K562 (cell line): ENCODE data around the gene FBRS. TPM values are rescaled to one million over a fixed set of nuclear protein-coding genes. Genes with fewer than 3 reads are reported as not detected.
A peak's percentile ranks its signal among the peaks of the same experiment; 100 is the strongest.

Experiments used
- BRD9 ChIP-seq: fragments of 450-650 bp; IDR thresholded peaks from 2 replicates; pipeline ENCODE4 v1.6.1; 2018; ENCODE audit warnings: low read depth; ENCODE audit not compliant: partially characterized antibody
- COPS2 ChIP-seq: fragments of 450-650 bp; conservative IDR thresholded peaks from 2 replicates; pipeline ENCODE4 v1.6.1; 2016; ENCODE audit warnings: mild to moderate bottlenecking, moderate library complexity
- ELF4 ChIP-seq: fragments of 450-650 bp; formaldehyde crosslinking; IDR thresholded peaks from 2 replicates; pipeline ENCODE4 v1.4.0; 2022; ENCODE audit warnings: missing genetic modification characterization
- GATA2 ChIP-seq: sonication (generic); formaldehyde crosslinking; IDR thresholded peaks from 2 replicates; pipeline ENCODE4 v1.4.0; 2020; ENCODE audit warnings: mild to moderate bottlenecking, missing genetic modification reagents
- GATAD2B ChIP-seq: fragments of 450-650 bp; IDR thresholded peaks from 2 replicates; pipeline ENCODE4 v1.6.1; 2017; ENCODE audit warnings: mild to moderate bottlenecking, borderline replicate concordance
- HCFC1 ChIP-seq: IDR thresholded peaks from 2 replicates; pipeline ENCODE4 v1.6.1; 2012; ENCODE audit warnings: low read depth, low read length, improper control_type of control experiment
- HNRNPLL ChIP-seq: fragments of 200-400 bp; formaldehyde crosslinking; IDR thresholded peaks from 2 replicates; pipeline ENCODE4 v1.6.1; 2017; ENCODE audit warnings: low read length, low read depth, mild to moderate bottlenecking; ENCODE audit not compliant: poor library complexity, severe bottlenecking
- KLF6 ChIP-seq: fragments of 250-450 bp; sonication (Bioruptor Pico); IDR thresholded peaks from 2 replicates; pipeline ENCODE4 v1.4.0; 2020; ENCODE audit warnings: mild to moderate bottlenecking, moderate library complexity, borderline replicate concordance
- MAFK ChIP-seq: IDR thresholded peaks from 2 replicates; pipeline ENCODE4 v1.6.1; 2011; ENCODE audit warnings: low read length, improper control_type of control experiment
- MIER1 ChIP-seq: fragments of 450-650 bp; IDR thresholded peaks from 2 replicates; pipeline ENCODE4 v1.6.1; 2016; ENCODE audit warnings: antibody characterized with exemption, mild to moderate bottlenecking, low read depth
- MXI1 ChIP-seq: IDR thresholded peaks from 2 replicates; pipeline ENCODE4 v1.6.1; 2011; ENCODE audit warnings: low read depth, mild to moderate bottlenecking, improper control_type of control experiment, low read length
- RAD21 ChIP-seq, 2 experiments: fragments of 250-450 bp in 1 of 2; fragments of 450-650 bp in 1 of 2; sonication (Bioruptor Pico) in 1 of 2; formaldehyde crosslinking in 1 of 2; IDR thresholded peaks in 1 of 2; conservative IDR thresholded peaks in 1 of 2; 2 replicates each; pipeline versions ENCODE4 v1.4.0 to v1.8.0; 2020 to 2022; ENCODE audit warnings: mild to moderate bottlenecking in 2 of 2, moderate library complexity in 1 of 2
- TRIM24 ChIP-seq, 2 experiments: fragments of 450-650 bp; IDR thresholded peaks; 2 replicates each; pipeline ENCODE4 v1.6.1; 2016
- TRIM28 ChIP-seq: fragments of 450-650 bp; IDR thresholded peaks from 2 replicates; pipeline ENCODE4 v1.6.1; 2017
- ZNF133 ChIP-seq: fragments of 250-450 bp; sonication (Bioruptor Pico); IDR thresholded peaks from 2 replicates; pipeline ENCODE4 v1.4.0; 2020; ENCODE audit warnings: mild to moderate bottlenecking
- ZNF174 ChIP-seq: fragments of 250-450 bp; sonication (Bioruptor Pico); IDR thresholded peaks from 2 replicates; pipeline ENCODE4 v1.4.0; 2020; ENCODE audit warnings: mild to moderate bottlenecking
- ZNF23 ChIP-seq: fragments of 250-450 bp; sonication (Bioruptor Pico); IDR thresholded peaks from 2 replicates; pipeline ENCODE4 v1.4.0; 2020; ENCODE audit warnings: mild to moderate bottlenecking
- ZNF507 ChIP-seq: conservative IDR thresholded peaks from 2 replicates; pipeline ENCODE4 v1.6.1; 2017; ENCODE audit warnings: missing genetic modification characterization, missing compliant biosample characterization
- ZNF511 ChIP-seq: sonication (generic); formaldehyde crosslinking; IDR thresholded peaks from 2 replicates; pipeline ENCODE4 v1.8.0; 2022; ENCODE audit warnings: mild to moderate bottlenecking, missing genetic modification reagents
- ZNF586 ChIP-seq: fragments of 450-650 bp; formaldehyde crosslinking; conservative IDR thresholded peaks from 2 replicates; pipeline ENCODE4 v1.4.0; 2020; ENCODE audit warnings: mild to moderate bottlenecking, moderate library complexity
- polyA plus RNA-seq, 8 experiments: library from polyadenylated mRNA; depleted of rRNA in 4 of 8; stranded (reverse) in 5 of 8; unstranded in 3 of 8; fragments of >200 nt; fragmentation: Nextera tagmentation in 2 of 8; fragmentation: Illumina TruSeq in 1 of 8; extraction: Ambion mirVana in 2 of 8; extraction: Trizol in 1 of 8; gene quantifications; 2 replicates each; pipeline versions ENCODE4 v1.2.1 to v1.2.3, GENCODE V29; 2011 to 2014; ENCODE audit warnings: inconsistent platforms in 1 of 8, missing spikeins in 1 of 8
- total RNA-seq, 7 experiments: library from RNA; depleted of rRNA in 6 of 7; stranded (reverse); fragments of >200 nt in 6 of 7; fragmentation: Illumina TruSeq in 2 of 7; extraction: Trizol in 2 of 7; gene quantifications; 2 replicates each; pipeline versions ENCODE4 v1.2.1 to v1.2.3, GENCODE V29; 2011 to 2021; ENCODE audit warnings: low replicate concordance in 1 of 7
- TF ChIP-seq, protein P1 (sequence below): fragments of 450-650 bp; formaldehyde crosslinking; IDR thresholded peaks from 2 replicates; pipeline ENCODE4 v1.4.0; 2020; ENCODE audit warnings: mild to moderate bottlenecking, moderate library complexity
- TF ChIP-seq, protein P2 (sequence below): fragments of 450-650 bp; IDR thresholded peaks from one replicate; pipeline ENCODE4 v1.6.1; 2018; ENCODE audit warnings: mild to moderate bottlenecking, moderate library complexity; ENCODE audit not compliant: partially characterized antibody
- TF ChIP-seq, protein P3 (sequence below): fragments of 250-450 bp; sonication (Bioruptor Pico); IDR thresholded peaks from 2 replicates; pipeline ENCODE4 v1.5.0; 2022; ENCODE audit warnings: mild to moderate bottlenecking

FBRS gene
- total and polyA plus RNA-seq, 9 of the 15 experiments (the other 6 are each of a cell fraction or from before 2014, with no cell fraction given) = 0.32 to 59.5 (median 13.1) TPM

DNA sequence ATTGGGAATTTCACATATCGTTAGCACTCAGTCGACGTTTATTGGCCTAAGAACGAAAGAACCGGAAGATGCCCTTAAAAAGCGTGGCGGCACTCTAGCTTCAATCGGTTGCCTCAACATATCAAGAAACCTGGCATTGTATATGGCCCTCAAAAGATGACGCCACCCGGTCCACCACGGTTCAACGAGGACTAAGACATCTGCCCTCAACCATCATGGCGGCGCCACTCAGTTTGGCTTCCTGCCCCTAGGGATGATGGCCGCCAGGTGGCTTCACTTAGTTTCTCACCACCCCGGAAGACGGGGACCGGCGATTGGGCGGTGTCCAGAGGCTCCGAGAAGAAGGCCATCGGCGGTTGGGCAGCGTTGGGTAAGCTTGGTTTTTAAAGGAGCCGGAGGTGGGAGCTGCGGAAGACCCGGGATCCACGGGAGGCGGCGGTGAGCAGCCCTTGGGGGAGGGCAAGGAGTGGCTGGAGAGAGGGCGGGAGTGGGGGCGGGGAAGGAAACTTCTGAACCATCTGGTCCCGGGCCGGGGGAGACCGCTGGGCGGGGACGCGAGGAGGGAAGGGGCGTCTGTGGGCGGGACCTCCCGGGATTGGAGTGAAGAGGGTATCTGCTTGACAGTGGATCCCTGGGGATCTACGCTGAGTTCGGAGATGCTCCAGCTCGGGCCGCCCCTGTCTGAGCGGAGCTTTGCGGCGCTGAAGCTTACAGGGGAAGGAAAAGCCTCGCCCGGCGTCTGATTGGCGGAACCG is 7.7 kb upstream of the FBRS start, which contains the start of gene PRR14 (continued):
- TF ChIP-seq, protein P1, sequence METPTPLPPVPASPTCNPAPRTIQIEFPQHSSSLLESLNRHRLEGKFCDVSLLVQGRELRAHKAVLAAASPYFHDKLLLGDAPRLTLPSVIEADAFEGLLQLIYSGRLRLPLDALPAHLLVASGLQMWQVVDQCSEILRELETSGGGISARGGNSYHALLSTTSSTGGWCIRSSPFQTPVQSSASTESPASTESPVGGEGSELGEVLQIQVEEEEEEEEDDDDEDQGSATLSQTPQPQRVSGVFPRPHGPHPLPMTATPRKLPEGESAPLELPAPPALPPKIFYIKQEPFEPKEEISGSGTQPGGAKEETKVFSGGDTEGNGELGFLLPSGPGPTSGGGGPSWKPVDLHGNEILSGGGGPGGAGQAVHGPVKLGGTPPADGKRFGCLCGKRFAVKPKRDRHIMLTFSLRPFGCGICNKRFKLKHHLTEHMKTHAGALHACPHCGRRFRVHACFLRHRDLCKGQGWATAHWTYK = peak; percentile 72
- TF ChIP-seq COPS2 (no peak), ZNF507 (tag) (no peak), ZNF133 (CRISPR knock-in tag) (no peak), ELF4 (CRISPR knock-in tag) (peak; percentile 81; the same call in 1 of the 2 replicates), BRD9 (no peak), GATA2 (CRISPR knock-in tag) (no peak), ZNF23 (CRISPR knock-in tag) (no peak), TRIM24 (IDR thresholded peaks at IDR 0.05) (no peak; a peak in 1 of 4 replicates), TRIM28 (peak; percentile 31; the same call in 1 of the 2 replicates), HCFC1 (peak; percentile 99), ZNF174 (CRISPR knock-in tag) (no peak), RAD21 (CRISPR knock-in tag; conservative IDR thresholded peaks at IDR 0.05 in 1 of 2, IDR thresholded peaks at IDR 0.05 in 1 of 2) (no peak), ZNF586 (no peak), MAFK (no peak), KLF6 (CRISPR knock-in tag) (no peak; the same call in 1 of the 2 replicates), MIER1 (no peak), MXI1 (no peak), HNRNPLL (peak; percentile 84), GATAD2B (no peak), ZNF511 (CRISPR knock-in tag) (no peak; the same call in 1 of the 2 replicates)
- TF ChIP-seq, protein P2, sequence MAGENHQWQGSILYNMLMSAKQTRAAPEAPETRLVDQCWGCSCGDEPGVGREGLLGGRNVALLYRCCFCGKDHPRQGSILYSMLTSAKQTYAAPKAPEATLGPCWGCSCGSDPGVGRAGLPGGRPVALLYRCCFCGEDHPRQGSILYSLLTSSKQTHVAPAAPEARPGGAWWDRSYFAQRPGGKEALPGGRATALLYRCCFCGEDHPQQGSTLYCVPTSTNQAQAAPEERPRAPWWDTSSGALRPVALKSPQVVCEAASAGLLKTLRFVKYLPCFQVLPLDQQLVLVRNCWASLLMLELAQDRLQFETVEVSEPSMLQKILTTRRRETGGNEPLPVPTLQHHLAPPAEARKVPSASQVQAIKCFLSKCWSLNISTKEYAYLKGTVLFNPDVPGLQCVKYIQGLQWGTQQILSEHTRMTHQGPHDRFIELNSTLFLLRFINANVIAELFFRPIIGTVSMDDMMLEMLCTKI = no peak
- TF ChIP-seq, protein P3, sequence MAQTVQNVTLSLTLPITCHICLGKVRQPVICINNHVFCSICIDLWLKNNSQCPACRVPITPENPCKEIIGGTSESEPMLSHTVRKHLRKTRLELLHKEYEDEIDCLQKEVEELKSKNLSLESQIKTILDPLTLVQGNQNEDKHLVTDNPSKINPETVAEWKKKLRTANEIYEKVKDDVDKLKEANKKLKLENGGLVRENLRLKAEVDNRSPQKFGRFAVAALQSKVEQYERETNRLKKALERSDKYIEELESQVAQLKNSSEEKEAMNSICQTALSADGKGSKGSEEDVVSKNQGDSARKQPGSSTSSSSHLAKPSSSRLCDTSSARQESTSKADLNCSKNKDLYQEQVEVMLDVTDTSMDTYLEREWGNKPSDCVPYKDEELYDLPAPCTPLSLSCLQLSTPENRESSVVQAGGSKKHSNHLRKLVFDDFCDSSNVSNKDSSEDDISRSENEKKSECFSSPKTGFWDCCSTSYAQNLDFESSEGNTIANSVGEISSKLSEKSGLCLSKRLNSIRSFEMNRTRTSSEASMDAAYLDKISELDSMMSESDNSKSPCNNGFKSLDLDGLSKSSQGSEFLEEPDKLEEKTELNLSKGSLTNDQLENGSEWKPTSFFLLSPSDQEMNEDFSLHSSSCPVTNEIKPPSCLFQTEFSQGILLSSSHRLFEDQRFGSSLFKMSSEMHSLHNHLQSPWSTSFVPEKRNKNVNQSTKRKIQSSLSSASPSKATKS (CRISPR knock-in tag) = no peak
